GM21360 (cell line): ENCODE data around the gene CHMP1B.
"Not testable (repeated sequence)": the region's sequence is repeated elsewhere in the genome, so short reads cannot be mapped to it uniquely, and the experiment has no call there.

Experiments
- ATAC-seq: cut with Tn5 transposase; IDR thresholded peaks from one replicate; pipeline ENCODE4 v1.9.1; 2021; ENCODE audit warnings: mild to moderate bottlenecking, moderate library complexity; ENCODE audit not compliant: unreplicated experiment

The CHMP1B gene

DNA sequence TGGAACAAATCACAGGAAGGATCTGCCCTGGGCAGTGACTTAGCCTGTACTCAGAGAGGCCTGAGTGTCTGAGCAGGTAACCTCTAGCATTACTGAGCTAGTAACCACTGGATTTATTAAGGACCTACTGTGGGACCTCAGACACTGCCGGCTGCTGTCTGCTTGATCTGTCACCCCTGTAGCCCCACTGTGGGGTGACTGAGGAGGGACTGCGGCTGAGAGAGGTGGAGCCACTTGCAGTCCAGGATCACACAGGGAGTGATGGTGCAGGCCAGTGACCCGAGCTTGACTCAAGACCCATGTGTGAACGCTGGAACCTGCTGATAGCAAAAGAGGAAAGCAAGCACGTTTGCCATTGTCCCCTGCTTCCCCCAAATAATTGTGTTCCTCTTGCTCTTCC lies 15.6 kb downstream of the CHMP1B start:
- ATAC-seq, result no peak

DNA sequence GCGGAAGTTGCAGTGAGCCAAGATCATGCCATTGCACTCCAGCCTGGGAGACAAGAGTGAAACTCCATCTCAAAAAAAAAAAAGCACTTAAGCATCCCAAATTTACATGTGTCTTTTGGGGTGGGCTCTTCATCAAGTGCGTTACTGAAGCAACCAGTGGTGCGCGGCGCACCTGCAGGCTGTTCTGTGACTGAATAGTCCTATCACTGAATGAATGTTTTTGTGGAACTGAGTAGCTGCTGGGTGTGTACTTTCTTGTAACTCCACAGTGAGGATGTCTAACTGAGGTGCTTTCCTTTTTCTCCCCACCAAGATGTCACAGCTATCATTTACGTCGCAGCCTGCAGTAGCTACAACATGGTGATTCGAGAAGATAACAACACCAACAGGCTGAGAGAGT lies 17.0 kb downstream of the CHMP1B start:
- ATAC-seq, result no peak

DNA sequence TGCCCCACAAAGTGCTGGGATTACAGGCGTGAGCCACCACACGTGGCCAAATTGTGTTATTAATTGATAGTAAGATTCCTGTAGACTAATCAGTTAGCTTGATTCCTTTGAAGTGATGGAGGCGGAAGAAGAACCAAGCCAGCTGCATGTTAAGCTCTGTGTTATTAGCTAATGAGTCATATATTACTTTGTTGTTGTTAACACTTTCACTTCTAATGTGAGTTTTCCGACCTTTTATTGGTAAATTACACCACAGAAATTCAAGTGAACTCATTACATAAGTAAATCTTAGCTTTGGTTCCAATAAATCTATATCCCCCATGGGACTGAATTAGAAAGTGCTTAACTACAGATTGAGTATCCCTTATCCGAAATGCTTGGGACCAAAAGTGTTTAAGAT lies 20.3 kb downstream of the CHMP1B start:
- no peak for ATAC-seq

DNA sequence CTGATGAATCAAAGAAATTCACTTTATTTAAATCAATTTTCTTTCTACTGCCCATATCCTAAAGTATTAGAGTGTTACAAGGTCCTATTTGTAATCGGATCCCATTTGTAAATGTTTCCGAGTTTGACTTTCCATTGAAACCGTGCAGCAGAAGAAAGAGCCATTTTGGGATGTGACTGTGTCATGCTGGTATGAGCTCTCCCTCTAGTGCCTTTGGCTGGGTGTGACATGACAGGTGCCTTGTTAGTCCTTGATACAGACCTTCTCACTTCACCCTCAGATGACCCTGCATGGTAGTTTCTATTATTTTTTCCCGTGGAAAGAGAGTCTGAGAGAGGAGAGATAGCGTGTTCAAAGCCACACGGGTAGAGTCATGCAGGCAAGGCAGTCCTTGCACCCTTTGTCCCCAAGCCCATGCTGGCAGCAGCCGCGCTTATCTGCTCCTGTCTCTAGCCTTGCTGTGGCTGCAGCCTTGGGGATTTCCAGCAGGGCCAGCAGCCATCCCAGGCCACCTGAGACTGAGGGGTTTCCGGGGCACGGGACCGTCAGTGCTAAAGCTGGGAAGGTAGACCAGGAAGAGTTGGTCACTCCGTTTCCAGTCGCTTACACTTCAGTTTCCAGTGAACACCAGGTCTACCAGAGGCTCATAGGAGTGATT lies 21.4 kb downstream of the CHMP1B start:
- no peak for ATAC-seq

DNA sequence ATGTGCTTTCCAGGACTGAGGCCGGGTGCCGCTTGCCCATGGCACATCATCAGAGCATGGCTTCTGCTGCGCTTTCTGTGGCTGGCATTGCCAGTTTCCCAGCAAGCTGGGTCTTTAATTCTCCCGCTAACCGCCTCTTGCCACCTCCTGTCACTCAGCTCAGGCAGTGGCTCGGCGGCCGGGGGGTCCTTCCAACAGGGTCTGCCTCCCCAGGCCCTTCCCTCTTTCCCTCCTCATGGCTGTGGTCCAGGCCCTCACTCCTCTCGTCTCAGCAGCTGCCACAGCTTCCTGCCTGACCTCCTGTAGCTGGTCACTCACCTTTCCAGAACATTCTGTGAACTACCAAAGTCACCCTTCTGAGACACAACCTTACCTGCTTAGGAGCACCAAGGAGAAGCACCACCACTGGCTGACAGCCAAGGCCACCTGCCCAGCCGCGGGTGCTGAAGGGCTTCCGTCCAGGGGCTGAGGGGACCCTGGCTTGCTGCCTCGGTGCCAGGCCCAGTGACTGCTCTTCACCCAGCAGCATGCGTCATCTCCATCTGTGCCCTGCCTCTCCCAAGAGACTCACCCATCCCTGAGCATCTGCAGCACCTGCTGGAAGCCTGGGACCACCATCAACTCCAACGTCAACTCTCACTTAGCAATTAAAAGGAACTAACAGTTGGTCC lies 22.6 kb downstream of the CHMP1B start:
- no peak for ATAC-seq

DNA sequence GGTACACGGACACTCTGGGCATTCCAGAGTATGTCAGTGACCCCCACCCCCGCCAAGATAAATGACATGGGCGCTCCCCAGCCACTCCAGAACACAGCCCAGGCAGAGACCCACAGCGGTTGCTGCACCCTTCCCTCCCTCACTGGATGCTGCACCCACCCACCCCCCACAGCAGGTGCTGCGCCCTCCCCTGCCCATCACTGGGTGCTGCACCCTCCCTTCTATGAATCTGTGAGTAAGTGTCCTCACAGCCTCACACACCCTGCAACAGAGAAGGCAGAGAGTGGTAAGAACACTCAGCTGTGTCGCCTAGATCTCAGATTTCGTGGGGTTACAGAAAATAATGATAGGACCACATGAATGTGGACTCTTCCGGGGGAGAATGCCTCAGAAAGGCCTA lies 23.5 kb downstream of the CHMP1B start:
- ATAC-seq, result no peak

DNA sequence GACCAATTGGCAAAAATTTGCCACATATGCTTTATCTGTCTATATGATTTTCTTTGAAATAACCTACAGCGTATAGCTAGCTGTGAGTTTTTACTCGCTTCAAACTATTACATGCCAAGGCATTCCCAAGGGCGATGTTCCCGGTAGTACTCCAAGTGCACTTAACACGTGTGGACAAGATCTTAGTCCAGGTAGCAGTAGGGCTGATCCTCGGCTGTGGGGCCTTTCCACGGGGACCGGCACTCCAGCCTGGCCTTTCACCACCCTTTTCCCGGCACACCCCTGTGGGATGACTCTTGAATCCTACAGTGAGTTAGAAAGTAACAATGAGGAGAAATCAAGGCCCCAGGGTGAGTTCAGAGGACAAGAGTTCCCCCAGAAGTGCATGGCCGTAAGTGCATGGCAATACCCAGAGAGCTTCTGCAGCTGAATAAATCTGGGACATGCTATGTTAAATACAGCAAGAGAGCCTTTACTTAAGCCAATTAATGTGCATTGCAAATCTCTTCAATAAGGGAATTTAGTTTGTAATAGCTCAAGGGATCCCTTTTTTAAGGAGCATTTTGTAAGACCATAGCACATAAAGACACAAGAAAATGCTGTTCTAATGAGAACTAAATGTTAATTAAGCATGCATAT lies 26.4 kb downstream of the CHMP1B start:
- no peak for ATAC-seq

- ATAC-seq, result no peak
These were observed 29.5 kb downstream of the CHMP1B start for GRCh38 chr18:11880586-11881304.

DNA sequence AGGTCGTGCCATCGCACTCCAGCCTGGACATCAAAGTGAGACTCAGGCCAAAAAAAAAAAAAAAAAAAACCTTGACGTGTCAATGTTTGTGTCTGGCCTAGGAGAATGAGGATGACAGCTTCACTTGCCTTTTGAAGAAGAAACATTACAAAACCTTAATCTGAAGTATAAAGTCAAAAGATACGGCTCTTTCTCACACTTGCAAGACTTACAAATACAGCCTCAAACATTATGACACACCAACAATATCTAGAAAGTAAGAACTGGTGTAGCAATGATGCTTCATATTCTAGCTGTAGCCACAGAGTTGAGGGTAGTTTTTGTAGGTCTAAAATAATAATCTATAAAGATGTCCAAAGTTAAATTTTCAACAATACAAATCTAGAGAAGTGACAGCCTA lies 31.4 kb downstream of the CHMP1B start:
- ATAC-seq, result no peak

- peak; percentile 71 for ATAC-seq
These were observed 31.9 kb downstream of the CHMP1B start for GRCh38 chr18:11883153-11883552.

DNA sequence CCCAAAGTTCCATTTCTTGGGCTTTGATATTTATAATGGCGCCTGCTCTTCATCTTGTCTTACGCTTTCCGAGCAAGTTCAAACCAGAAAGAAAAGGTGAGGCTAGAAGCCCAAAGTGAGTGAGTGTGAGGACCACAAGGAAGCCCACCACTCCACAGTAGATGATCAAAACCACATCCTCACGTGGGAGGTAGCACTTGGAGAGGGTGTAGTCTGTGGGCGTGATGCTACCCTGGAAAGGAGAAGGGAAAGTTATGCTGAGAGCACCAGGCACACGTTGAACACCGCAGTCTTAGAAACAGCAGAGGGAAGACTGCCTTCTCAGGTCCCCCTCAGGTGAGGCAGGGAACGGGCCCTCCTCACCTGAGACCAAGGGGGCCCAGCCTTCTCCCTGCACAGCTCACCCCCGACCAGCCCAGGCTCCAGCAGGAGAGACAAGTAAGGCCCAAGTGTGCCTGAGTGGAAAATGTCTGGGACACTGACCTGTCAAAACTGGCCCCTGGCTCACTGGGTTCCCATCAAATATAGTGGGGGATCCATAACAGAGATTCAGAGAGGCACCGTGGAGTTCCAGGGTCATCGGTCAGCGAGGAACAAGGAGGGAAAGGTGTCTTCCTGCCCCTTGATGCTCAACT lies 33.3 kb downstream of the CHMP1B start:
- ATAC-seq, result no peak

DNA sequence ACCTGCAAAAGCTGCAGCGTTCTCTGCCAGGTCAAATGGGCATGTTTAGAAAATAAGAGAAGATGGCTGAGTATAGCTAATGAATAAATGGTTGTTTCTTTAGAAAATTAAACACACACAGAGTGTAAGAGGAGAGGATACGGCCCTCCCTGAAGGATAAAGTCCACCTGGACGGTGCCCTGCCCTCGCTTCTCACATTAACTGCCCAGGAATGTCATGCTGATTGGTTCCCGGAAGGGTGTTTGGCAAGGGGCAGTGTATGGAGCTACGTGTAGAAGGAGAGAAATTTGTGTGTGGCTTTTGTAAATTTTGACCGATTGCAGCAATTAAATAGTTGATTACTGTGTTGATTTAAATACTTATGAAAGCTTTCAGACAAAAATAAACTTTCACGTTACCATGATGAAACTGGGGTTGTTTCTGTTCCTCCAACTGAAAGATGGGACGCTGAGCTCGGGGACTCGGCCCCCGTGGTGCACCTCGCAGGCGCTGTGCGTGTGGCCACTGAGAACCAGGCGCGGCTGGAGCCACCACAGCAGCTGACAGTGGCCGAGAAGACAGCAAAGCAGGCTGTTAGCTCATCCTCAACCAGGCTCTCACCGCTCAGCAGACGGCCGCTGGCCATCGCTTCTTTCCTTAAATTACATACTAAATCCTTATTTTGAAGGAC lies 34.2 kb downstream of the CHMP1B start:
- ATAC-seq, result no peak

GRCh38 chr18:11886577-11887110 lies 35.4 kb downstream of the CHMP1B start:
- ATAC-seq, result no peak

DNA sequence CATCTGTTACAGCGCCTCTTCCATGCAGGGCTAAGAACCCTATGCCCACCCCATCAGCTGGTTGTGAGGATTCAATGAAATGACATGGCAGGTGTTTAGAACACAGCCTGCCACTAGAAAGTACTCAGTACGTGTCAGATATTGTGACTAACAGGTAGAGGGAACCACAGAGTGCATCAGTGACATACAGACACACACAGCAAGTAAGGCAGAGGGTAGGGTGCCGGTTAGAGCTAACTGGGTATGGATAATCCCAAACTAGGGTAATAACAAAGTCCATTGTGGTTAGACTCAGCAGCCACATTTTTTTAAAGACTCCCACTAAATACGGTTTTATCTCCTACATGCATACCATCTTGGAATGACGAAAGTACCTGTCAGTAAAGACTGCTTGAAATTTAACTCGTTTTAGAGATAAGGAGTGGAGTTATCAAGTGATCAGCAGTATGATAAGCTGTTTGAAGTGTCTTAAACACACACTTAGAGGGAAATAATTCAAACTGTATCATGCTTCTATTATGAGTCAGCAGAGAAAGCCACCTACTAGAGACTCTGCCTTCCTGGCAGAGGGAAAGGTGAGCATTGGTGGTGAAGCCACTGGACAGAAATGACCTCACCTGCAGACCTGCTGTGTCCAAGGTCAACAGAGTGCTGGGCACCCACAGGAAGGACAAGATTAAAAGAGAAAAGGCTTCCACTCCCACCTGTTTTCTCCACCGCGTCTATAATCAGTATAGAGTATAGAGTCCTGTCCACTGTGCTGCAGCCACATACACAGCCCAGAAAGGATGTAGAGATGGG lies 36.3 kb downstream of the CHMP1B start:
- no peak for ATAC-seq

GRCh38 chr18:11888726-11889125 lies 37.5 kb downstream of the CHMP1B start:
- no peak for ATAC-seq

GRCh38 chr18:11889284-11889683 lies 38.1 kb downstream of the CHMP1B start:
- no peak for ATAC-seq

- no peak for ATAC-seq
These were observed 40.5 kb downstream of the CHMP1B start for GRCh38 chr18:11891737-11892136.

GRCh38 chr18:11892438-11892837 lies 41.2 kb downstream of the CHMP1B start:
- ATAC-seq, result not testable (repeated sequence)

DNA sequence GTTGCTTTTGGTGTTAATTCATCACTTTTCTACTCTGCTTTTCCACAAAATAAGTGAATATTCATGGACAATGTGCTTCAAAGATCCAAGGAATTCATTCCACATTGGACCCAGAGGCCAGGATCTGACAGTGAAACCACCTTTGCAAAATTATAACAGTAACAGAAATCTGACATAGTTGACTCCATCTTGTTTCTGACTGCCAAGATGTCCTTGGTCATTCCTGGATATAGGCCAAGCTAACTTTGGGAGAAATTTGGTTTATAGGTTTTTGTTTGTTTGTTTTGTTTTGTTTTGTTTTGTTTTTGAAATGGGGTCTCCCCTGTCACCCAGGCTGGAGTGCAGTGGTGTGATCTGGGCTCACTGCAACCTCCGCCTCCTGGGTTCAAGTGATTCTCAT lies 46.6 kb downstream of the CHMP1B start:
- ATAC-seq, result no peak

DNA sequence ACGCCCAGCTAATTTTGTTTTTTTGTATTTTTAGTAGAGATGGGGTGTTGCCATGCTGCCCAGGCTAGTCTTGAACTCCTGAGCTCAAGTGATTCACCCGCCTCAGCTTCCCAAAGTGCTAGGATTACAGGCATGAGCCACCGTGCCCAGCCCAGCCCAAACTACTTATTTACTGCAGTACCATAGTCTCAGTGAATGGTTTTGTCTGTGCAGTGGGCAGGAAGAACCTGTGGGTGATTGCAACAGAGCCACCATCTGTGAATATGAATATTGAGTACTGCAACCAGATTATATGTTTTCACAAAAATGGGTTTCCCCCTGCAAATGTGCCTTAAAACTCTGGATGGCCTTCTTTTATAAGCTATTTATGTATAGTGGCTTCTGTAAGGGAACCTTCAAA lies 47.9 kb downstream of the CHMP1B start:
- ATAC-seq, result no peak
